Tibial nerve (tissue), 4 donors: Measurements from ENCODE around the gene DENND4C.
"Not testable (repeated sequence)": the region's sequence is repeated elsewhere in the genome, so short reads cannot be mapped to it uniquely, and the experiment has no call there.

Source experiments
- CTCF ChIP-seq, 5 experiments: fragments of 200-600 bp in 3 of 5; fragments of 450-650 bp in 2 of 5; sonication (generic) in 3 of 5; IDR thresholded peaks; one replicate each; pipeline ENCODE4 v1.5.1; 2016 to 2019; ENCODE audit warnings: antibody characterized with exemption in 5 of 5, mild to moderate bottlenecking in 3 of 5, moderate library complexity in 2 of 5
- EP300 ChIP-seq, 2 donors: sonication (generic); formaldehyde crosslinking; IDR thresholded peaks; one replicate each; pipeline ENCODE4 v1.6.1; 2017; ENCODE audit warnings: antibody characterized with exemption in 2 of 2, mild to moderate bottlenecking in 1 of 2
- POLR2A ChIP-seq, 2 donors: fragments of 450-650 bp; IDR thresholded peaks; one replicate each; pipeline ENCODE4 v1.6.1; 2017; ENCODE audit warnings: antibody characterized with exemption in 2 of 2, mild to moderate bottlenecking in 2 of 2, moderate library complexity in 2 of 2

DNA sequence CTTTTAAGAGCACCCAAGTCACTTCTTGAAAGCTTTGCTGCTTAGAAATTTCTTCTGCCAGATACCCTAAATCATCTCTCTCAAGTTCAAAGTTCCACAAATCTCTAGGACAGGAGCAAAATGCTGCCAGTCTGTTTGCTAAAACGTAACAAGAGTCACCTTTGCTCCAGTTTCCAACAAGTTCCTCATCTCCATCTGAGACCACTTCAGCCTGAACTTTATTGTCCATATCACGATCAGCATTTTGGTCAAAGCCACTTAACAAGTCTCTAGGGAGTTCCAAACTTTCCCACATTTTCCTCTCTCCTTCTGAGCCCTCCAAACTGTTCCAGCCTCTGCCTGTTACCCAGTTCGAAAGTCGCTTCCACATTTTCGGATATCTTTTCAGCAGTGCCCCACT lies 21.1 kb downstream of the DENND4C start:
- TF ChIP-seq CTCF, POLR2A, EP300 (IDR thresholded peaks at IDR 0.05): not testable (repeated sequence)
